Activated naive CD4-positive, alpha-beta T cell treated with anti-CD3 and anti-CD28 coated beads for 36 hours (primary cell): ENCODE measurements around the gene FALEC. TPM values are rescaled to one million over a fixed set of nuclear protein-coding genes. Genes with fewer than 3 reads are reported as not detected.
A peak's percentile ranks its signal among the peaks of the same experiment; 100 is the strongest.

Experiments used
- CTCF ChIA-PET: fragments of 350-600 bp; sonication (Branson Sonifier 250); formaldehyde crosslinking; loops from one replicate; lab custom pipeline; 2021; ENCODE audit warnings: antibody characterized with exemption; lab: Charles Lee
- DNase-seq: peaks from one replicate; pipeline ENCODE4 v3.0.0-alpha.2; 2020
- H3K27ac Mint-ChIP-seq: one replicate; pipeline ENCODE4 v1.8.0; 2021; ENCODE audit warnings: mild to moderate bottlenecking, mixed read lengths
- H3K27me3 Mint-ChIP-seq: one replicate; pipeline ENCODE4 v1.8.0; 2021; ENCODE audit warnings: low read depth, mixed read lengths
- H3K36me3 Mint-ChIP-seq: one replicate; pipeline ENCODE4 v1.8.0; 2021; ENCODE audit warnings: low read depth, mixed read lengths
- H3K4me1 Mint-ChIP-seq: one replicate; pipeline ENCODE4 v1.8.0; 2021; ENCODE audit warnings: low read depth, mixed read lengths
- H3K4me3 Mint-ChIP-seq: one replicate; pipeline ENCODE4 v1.8.0; 2021; ENCODE audit warnings: mild to moderate bottlenecking, moderate library complexity, mixed read lengths
- H3K9me3 Mint-ChIP-seq: one replicate; pipeline ENCODE4 v1.8.0; 2021; ENCODE audit warnings: mixed read lengths
- intact Hi-C: fragments of 100-400 bp; cut with micrococcal nuclease; formaldehyde crosslinking; loops from one replicate; pipeline ENCODE4 v1.15.1; 2023
- total RNA-seq, 2 experiments: library from RNA; stranded (reverse); gene quantifications; one replicate each; pipeline ENCODE4 v1.2.3, GENCODE V29; 2021

Gene FALEC
- total RNA-seq, 2 experiments from 2014 or later = not detected

GRCh38 chr1:150513351-150513791, 2.2 kb upstream of the FALEC start:
- Mint-ChIP-seq H3K4me3 (no peak overlapping the region), H3K27ac (no peak overlapping the region), H3K4me1 (peaks cover 9% of the 10 kb centered on the region), H3K9me3 (no peaks in the 10 kb centered on the region), H3K36me3 (peaks cover 3% of the 10 kb centered on the region), H3K27me3 (no peaks in the 10 kb centered on the region)
- no peak for DNase-seq
- CTCF ChIA-PET = interaction anchor here (0.6 kb wide), 3 partner anchors 24 to 257 kb away, joined by 3 to 6 read pairs (median 3); no protein-coding TSS in a partner anchor
- intact Hi-C loops = no loop called here

- DNase-seq = no peak
- CTCF ChIA-PET = interaction anchor here (0.6 to 2.8 kb wide), 2 partner anchors 18 to 258 kb away, joined by 3 to 10 read pairs; no protein-coding TSS in a partner anchor
- Mint-ChIP-seq H3K4me1 (peaks cover 9% of the 10 kb centered on the region), H3K36me3 (peaks cover 3% of the 10 kb centered on the region), H3K27ac (no peak overlapping the region), H3K27me3 (no peaks in the 10 kb centered on the region), H3K9me3 (no peaks in the 10 kb centered on the region), H3K4me3 (peak overlapping the region; percentile 90)
- intact Hi-C loops = loop anchor here (2.0 kb wide), 1 partner anchor 277 kb away; the partner anchor contains the start of gene ANP32E
Observed at GRCh38 chr1:150514260-150514659, 1.3 kb upstream of the FALEC start.

- intact Hi-C loops = loop anchor here (1.0 to 5.0 kb wide), 4 partner anchors 28 to 278 kb away; partner anchors contain the start of genes ANP32E and TARS2
- CTCF ChIA-PET = interaction anchor here (0.5 to 2.8 kb wide), 4 partner anchors 16 to 259 kb away, joined by 3 to 10 read pairs (median 4); no protein-coding TSS in a partner anchor
- Mint-ChIP-seq H3K27me3 (no peaks in the 10 kb centered on the region), H3K4me3 (peak overlapping the region; percentile 90), H3K36me3 (peaks cover 3% of the 10 kb centered on the region), H3K9me3 (no peaks in the 10 kb centered on the region), H3K27ac (peak overlapping the region; percentile 20), H3K4me1 (peaks cover 9% of the 10 kb centered on the region)
- DNase-seq = no peak
Observed at GRCh38 chr1:150514913-150515327, 632 bp upstream of the FALEC start.

- intact Hi-C loops = loop anchor here (5.0 kb wide), 1 partner anchor 54 kb away; no protein-coding TSS in a partner anchor
- DNase-seq = peak; percentile 14
- H3K4me1 Mint-ChIP-seq = peaks cover 9% of the 10 kb centered on the region
- no peaks in the 10 kb centered on the region for H3K27me3 Mint-ChIP-seq
- H3K36me3 Mint-ChIP-seq = peaks cover 3% of the 10 kb centered on the region
- no peak overlapping the region for H3K27ac Mint-ChIP-seq
- H3K4me3 Mint-ChIP-seq = peak overlapping the region; percentile 90
- no peaks in the 10 kb centered on the region for H3K9me3 Mint-ChIP-seq
- CTCF ChIA-PET = interaction anchor here (0.6 to 2.8 kb wide), 13 partner anchors 15 to 460 kb away, joined by 3 to 10 read pairs (median 3); no protein-coding TSS in a partner anchor
Observed at GRCh38 chr1:150516050-150516591, 569 bp downstream of the FALEC start.

DNA sequence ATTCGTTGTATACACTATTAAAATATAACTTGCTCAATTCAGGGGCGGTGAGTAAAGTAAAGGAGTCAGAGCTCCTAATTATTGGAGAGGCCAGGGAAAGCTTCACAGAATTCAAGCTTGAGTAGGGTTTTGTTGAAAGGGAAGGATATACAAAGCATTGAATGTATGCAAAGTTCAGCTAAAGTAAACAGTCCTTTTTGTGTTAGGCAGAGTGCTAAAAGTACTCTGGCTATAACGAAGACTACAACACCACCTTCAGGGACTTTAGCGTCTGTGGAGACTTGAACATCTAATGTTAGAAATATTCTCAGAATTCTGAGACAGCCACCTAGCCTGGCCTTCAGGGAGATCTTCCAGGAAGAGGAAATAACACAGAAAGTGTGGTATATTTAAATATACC, 1.1 kb downstream of the FALEC start:
- H3K4me3 Mint-ChIP-seq = peak overlapping the region; percentile 90
- DNase-seq = no peak
- CTCF ChIA-PET = interaction anchor here (0.7 to 2.8 kb wide), 11 partner anchors 14 to 459 kb away, joined by 3 to 10 read pairs (median 3); no protein-coding TSS in a partner anchor
- peaks cover 3% of the 10 kb centered on the region for H3K36me3 Mint-ChIP-seq
- intact Hi-C loops = loop anchor here (5.0 kb wide), 1 partner anchor 54 kb away; no protein-coding TSS in a partner anchor
- H3K27ac Mint-ChIP-seq = no peak overlapping the region
- no peaks in the 10 kb centered on the region for H3K9me3 Mint-ChIP-seq
- peaks cover 9% of the 10 kb centered on the region for H3K4me1 Mint-ChIP-seq
- no peaks in the 10 kb centered on the region for H3K27me3 Mint-ChIP-seq

DNA sequence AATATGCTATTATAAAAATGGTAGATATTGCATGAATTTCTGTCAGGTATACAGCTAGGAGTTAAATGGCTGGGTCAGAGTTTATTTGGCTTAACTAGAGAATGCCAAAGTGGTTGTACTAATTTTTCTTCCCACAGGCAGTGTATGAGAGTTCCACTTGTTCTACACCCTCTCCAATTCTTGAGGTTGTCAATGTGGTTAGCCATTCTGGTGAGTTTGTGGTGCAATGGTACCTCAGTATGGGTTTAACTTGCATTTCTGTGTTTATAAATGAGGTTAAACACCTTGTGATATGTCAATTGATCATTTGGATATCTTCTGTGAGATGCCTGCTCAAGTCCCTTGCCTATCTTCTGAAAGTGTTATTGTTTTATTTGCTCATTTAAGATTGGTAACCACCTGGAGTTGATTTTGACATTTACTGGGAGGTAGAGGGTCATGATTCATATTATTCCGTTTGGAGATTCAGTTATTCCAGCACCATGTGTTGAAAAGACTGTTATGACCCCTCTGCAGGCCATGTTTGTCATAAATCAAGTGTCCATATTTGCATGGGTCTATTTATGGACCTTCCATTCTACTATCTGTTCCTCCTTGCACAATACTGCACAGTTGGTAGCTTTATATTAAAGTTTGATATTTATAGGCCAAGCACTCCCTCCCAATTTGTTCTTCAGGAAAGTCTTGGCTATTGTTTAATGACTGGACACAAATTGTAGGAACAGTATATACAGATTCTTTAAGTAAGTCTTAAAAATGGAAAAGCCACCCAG, 5.8 kb downstream of the FALEC start:
- no peaks in the 10 kb centered on the region for H3K36me3 Mint-ChIP-seq
- no peaks in the 10 kb centered on the region for H3K9me3 Mint-ChIP-seq
- no peaks in the 10 kb centered on the region for H3K27me3 Mint-ChIP-seq
- H3K4me1 Mint-ChIP-seq = peaks cover 5% of the 10 kb centered on the region
- no peak overlapping the region for H3K4me3 Mint-ChIP-seq
- DNase-seq = no peak
- intact Hi-C loops = no loop called here
- CTCF ChIA-PET = no interaction called here
- H3K27ac Mint-ChIP-seq = no peak overlapping the region

- Mint-ChIP-seq H3K4me3 (no peak overlapping the region), H3K36me3 (no peaks in the 10 kb centered on the region), H3K27ac (no peak overlapping the region), H3K4me1 (no peaks in the 10 kb centered on the region), H3K27me3 (no peaks in the 10 kb centered on the region), H3K9me3 (no peaks in the 10 kb centered on the region)
- DNase-seq = no peak
- intact Hi-C loops = no loop called here
- CTCF ChIA-PET = interaction anchor here (0.6 to 0.7 kb wide), 2 partner anchors 92 to 432 kb away, joined by 4 to 5 read pairs; no protein-coding TSS in a partner anchor
Observed at GRCh38 chr1:150525348-150525747, 9.8 kb downstream of the FALEC start.

- Mint-ChIP-seq H3K27ac (no peak overlapping the region), H3K4me3 (no peak overlapping the region), H3K36me3 (no peaks in the 10 kb centered on the region), H3K9me3 (no peaks in the 10 kb centered on the region), H3K27me3 (no peaks in the 10 kb centered on the region), H3K4me1 (peaks cover 2% of the 10 kb centered on the region)
- intact Hi-C loops = no loop called here
- DNase-seq = no peak
- CTCF ChIA-PET = interaction anchor here (0.6 to 1.2 kb wide), 2 partner anchors 63 to 344 kb away, joined by 3 to 6 read pairs; no protein-coding TSS in a partner anchor
Observed at GRCh38 chr1:150528196-150528595, 12.6 kb downstream of the FALEC start.

DNA sequence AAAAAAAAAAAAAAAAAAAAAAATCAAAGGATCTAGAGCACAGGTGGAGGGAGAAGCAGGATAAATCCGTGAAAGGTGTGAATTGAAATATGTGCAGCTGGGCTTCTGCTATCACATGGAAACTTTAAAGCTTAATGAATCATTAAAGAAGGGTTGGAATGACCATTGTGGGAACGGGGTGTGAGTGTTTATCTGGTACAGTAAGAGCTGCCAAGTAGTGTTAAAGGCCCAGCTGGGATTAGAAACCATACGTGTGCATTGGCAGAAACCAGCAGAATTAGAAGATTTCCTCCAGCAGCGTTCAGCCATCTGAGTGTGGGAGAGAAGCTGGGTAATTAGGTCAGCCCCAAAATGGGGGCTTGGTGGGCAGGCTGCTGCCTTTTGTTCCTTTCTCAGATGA, 13.5 kb downstream of the FALEC start:
- Mint-ChIP-seq H3K27ac (no peak overlapping the region), H3K27me3 (no peaks in the 10 kb centered on the region)

DNA sequence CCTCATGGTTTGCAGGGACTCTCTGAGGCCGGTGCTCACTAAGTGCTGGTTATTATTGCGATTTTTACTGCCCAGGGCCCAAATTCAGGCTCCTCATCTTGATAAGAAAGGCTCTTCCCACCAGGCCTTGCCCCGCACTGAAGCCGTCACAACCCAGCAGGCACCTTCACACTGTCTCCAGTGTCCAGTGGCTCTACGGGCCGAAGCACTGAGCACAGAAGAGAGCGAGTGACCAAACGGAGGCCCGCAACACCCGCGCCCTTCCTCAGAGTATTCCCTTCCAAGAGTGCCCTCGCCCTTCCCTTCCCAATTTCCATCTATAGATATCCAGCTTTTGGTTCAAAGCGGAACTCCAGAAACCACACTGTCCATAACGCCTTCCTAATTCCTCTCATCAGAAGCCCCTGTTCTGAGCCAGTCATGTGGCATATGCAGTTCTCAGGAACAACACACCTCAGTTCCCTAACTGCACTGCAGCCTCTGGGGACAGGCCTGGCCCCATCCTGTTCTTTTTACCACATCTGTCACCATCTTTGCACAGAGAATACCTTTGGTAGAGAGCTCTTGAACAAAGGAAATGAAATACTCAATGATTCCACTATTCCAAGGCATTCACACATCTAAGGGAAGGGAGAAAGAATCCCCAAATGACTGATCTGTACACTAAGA, 15.1 kb downstream of the FALEC start:
- intact Hi-C loops = no loop called here
- CTCF ChIA-PET = interaction anchor here (0.7 to 2.8 kb wide), 3 partner anchors 14 to 21 kb away, joined by 3 to 14 read pairs (median 8); no protein-coding TSS in a partner anchor
- Mint-ChIP-seq H3K4me1 (peaks cover 2% of the 10 kb centered on the region), H3K27me3 (no peaks in the 10 kb centered on the region), H3K27ac (no peak overlapping the region), H3K36me3 (no peaks in the 10 kb centered on the region), H3K4me3 (no peak overlapping the region), H3K9me3 (no peaks in the 10 kb centered on the region)
- no peak for DNase-seq

More for the DNA sequence above, 13.5 kb downstream of the FALEC start:
- CTCF ChIA-PET = interaction anchor here (1.3 kb wide), 1 partner anchor 31 kb away, joined by 3 read pairs; no protein-coding TSS in a partner anchor
- DNase-seq = no peak
- intact Hi-C loops = no loop called here
- no peaks in the 10 kb centered on the region for H3K36me3 Mint-ChIP-seq
- H3K9me3 Mint-ChIP-seq = no peaks in the 10 kb centered on the region
- H3K4me1 Mint-ChIP-seq = peaks cover 2% of the 10 kb centered on the region
- no peak overlapping the region for H3K4me3 Mint-ChIP-seq

- Mint-ChIP-seq H3K4me1 (peaks cover 2% of the 10 kb centered on the region), H3K9me3 (no peaks in the 10 kb centered on the region), H3K27ac (no peak overlapping the region), H3K27me3 (peaks cover 3% of the 10 kb centered on the region), H3K36me3 (no peaks in the 10 kb centered on the region), H3K4me3 (no peak overlapping the region)
- DNase-seq = no peak
- CTCF ChIA-PET = interaction anchor here (0.6 to 2.8 kb wide), 19 partner anchors 12 to 937 kb away, joined by 3 to 14 read pairs (median 4); partner anchors contain the start of gene FALEC
- intact Hi-C loops = loop anchor here (1.0 kb wide), 2 partner anchors 69 to 278 kb away; no protein-coding TSS in a partner anchor
Observed at GRCh38 chr1:150532860-150533259, 17.3 kb downstream of the FALEC start.
